K562 (cell line): ENCODE measurements around the gene GSTO2. TPM values are rescaled to one million over a fixed set of nuclear protein-coding genes. Genes with fewer than 3 reads are reported as not detected.

Experiments
- ATAC-seq: fragments of 200-7000 bp; cut with Tn5 transposase; 3 replicates; pipeline ENCODE4 v1.9.1; 2020; ENCODE audit warnings: moderate library complexity
- BruUV-seq: library from RNA; stranded (reverse); fragments of 400-500 nt; replicated peaks from 2 replicates; lab custom pipeline; 2021; lab: Mats Ljungman, UMichigan
- CTCF ChIA-PET: fragments of 300-600 bp; formaldehyde crosslinking; extraction: SDS; loops from one replicate; lab custom pipeline; 2021; ENCODE audit warnings: low intra/inter-chr PET ratio; lab: Yijun Ruan, JAX
- POLR2A ChIA-PET: fragments of 300-600, 350-650 bp; sonication (Branson Sonifier 250); formaldehyde crosslinking; extraction: SDS; loops from one replicate; lab custom pipeline; 2021; ENCODE audit warnings: antibody characterized with exemption, inconsistent platforms; lab: Yijun Ruan, JAX
- DNase-seq, 4 experiments: peaks; one replicate each; pipeline versions ENCODE4 v3.0.0 to v3.0.0-alpha.2; 2011 to 2018; ENCODE audit warnings: low spot score in 3 of 4, mixed read lengths in 3 of 4; ENCODE audit errors: extremely low read depth in 1 of 4
- FAIRE-seq: peaks from 2 replicates; lab custom pipeline; 2011; peaks lifted over from hg19 to GRCh38; lab: Jason Lieb, UNC
- H2AFZ ChIP-seq: 2 replicates; pipeline ENCODE4 v1.6.0; 2011; ENCODE audit warnings: low read depth, low read length, control low read depth, inconsistent platforms
- H3K27ac ChIP-seq: fragments of 200-600 bp; 3 replicates; pipeline ENCODE4 v1.8.0; 2011; ENCODE audit warnings: low read depth, mild to moderate bottlenecking, control low read depth, inconsistent platforms, low read length, moderate library complexity, mixed read lengths; ENCODE audit errors: extremely low read depth
- H3K27me3 ChIP-seq, 2 experiments: fragments of 300-600 bp in 1 of 2; 2 replicates in 1 of 2; 3 replicates in 1 of 2; pipeline versions ENCODE4 v1.6.0 to v1.8.0; 2011; ENCODE audit warnings: inconsistent platforms in 2 of 2, low read length in 2 of 2, mild to moderate bottlenecking in 1 of 2, mixed read lengths in 1 of 2, moderate library complexity in 1 of 2; ENCODE audit not compliant: control insufficient read depth in 2 of 2, insufficient read depth in 2 of 2
- H3K36me3 ChIP-seq: fragments of 300-600 bp; 3 replicates; pipeline ENCODE4 v1.8.0; 2011; ENCODE audit warnings: mild to moderate bottlenecking, low read length, inconsistent platforms; ENCODE audit not compliant: control insufficient read depth, insufficient read depth
- H3K4me1 ChIP-seq, 2 experiments: fragments of 200-600 bp in 1 of 2; replicated peaks in 1 of 2; 2 replicates in 1 of 2; 3 replicates in 1 of 2; pipeline versions ENCODE4 v1.5.1 to v1.8.0; 2011; ENCODE audit warnings: inconsistent platforms in 2 of 2, low read length in 2 of 2, mild to moderate bottlenecking in 1 of 2, mixed read lengths in 1 of 2, moderate library complexity in 1 of 2; ENCODE audit not compliant: control insufficient read depth in 2 of 2, insufficient read depth in 2 of 2
- H3K4me2 ChIP-seq: 2 replicates; pipeline ENCODE4 v1.6.1; 2011; ENCODE audit warnings: low read length, control low read depth, inconsistent platforms, mixed read lengths; ENCODE audit not compliant: insufficient read depth
- H3K4me3 ChIP-seq: fragments of 200-600 bp; sonication (generic), shearing (Covaris generic); 2 replicates; pipeline ENCODE4 v1.5.1; 2016; ENCODE audit warnings: control low read depth, inconsistent platforms
- H3K79me2 ChIP-seq: fragments of 200-600 bp; 3 replicates; pipeline ENCODE4 v1.8.0; 2011; ENCODE audit warnings: low read length, inconsistent platforms; ENCODE audit not compliant: control insufficient read depth, insufficient read depth
- H3K9ac ChIP-seq, 2 experiments: 2 replicates each; pipeline versions ENCODE4 v1.6.0 to v1.6.1; 2011; ENCODE audit warnings: low read depth in 2 of 2, low read length in 2 of 2, control low read depth in 1 of 2, inconsistent platforms in 1 of 2, mild to moderate bottlenecking in 1 of 2, mixed read lengths in 1 of 2; ENCODE audit not compliant: insufficient read depth in 1 of 2
- H3K9me1 ChIP-seq: one replicate; pipeline ENCODE4 v1.6.0; 2011; ENCODE audit warnings: inconsistent platforms, mild to moderate bottlenecking, low read length, moderate library complexity; ENCODE audit not compliant: control insufficient read depth, insufficient read depth
- H3K9me3 ChIP-seq: replicated peaks from 2 replicates; pipeline ENCODE4 v1.5.1; 2011; ENCODE audit warnings: low read depth, low read length, inconsistent platforms; ENCODE audit not compliant: control insufficient read depth, insufficient read depth
- H4K20me1 ChIP-seq: replicated peaks from 2 replicates; pipeline ENCODE4 v1.6.1; 2011; ENCODE audit warnings: low read length, inconsistent platforms, mixed read lengths; ENCODE audit not compliant: control insufficient read depth, insufficient read depth
- ARHGAP35 ChIP-seq: fragments of 450-650 bp; IDR thresholded peaks from 2 replicates; pipeline ENCODE4 v1.6.1; 2018; ENCODE audit not compliant: partially characterized antibody
- CBX3 ChIP-seq, 2 experiments: IDR thresholded peaks; 1 replicate in 1 of 2; 2 replicates in 1 of 2; pipeline ENCODE4 v1.6.1; 2012; ENCODE audit warnings: inconsistent platforms in 2 of 2, low read length in 2 of 2, borderline replicate concordance in 1 of 2, control low read depth in 1 of 2
- E2F3 ChIP-seq: fragments of 250-450 bp; sonication (Bioruptor Pico); IDR thresholded peaks from 2 replicates; pipeline ENCODE4 v1.4.0; 2020; ENCODE audit warnings: mild to moderate bottlenecking
- HNRNPLL ChIP-seq: fragments of 200-400 bp; formaldehyde crosslinking; IDR thresholded peaks from 2 replicates; pipeline ENCODE4 v1.6.1; 2017; ENCODE audit warnings: low read length, low read depth, mild to moderate bottlenecking; ENCODE audit not compliant: poor library complexity, severe bottlenecking
- MEF2A ChIP-seq: IDR thresholded peaks from 2 replicates; pipeline ENCODE4 v1.6.1; 2011; ENCODE audit warnings: low read depth, mild to moderate bottlenecking, low read length, moderate library complexity; ENCODE audit not compliant: control insufficient read depth
- PHF8 ChIP-seq: fragments of 200-600 bp; sonication (generic); IDR thresholded peaks from 2 replicates; pipeline ENCODE4 v1.6.1; 2012; ENCODE audit warnings: mixed run types, mild to moderate bottlenecking, inconsistent platforms, low read length, moderate library complexity, borderline replicate concordance
- RB1 ChIP-seq: fragments of 450-650 bp; IDR thresholded peaks from 2 replicates; pipeline ENCODE4 v1.6.1; 2017; ENCODE audit warnings: low read depth, mild to moderate bottlenecking
- RBM14 ChIP-seq: fragments of 200-400 bp; formaldehyde crosslinking; IDR thresholded peaks from 2 replicates; pipeline ENCODE4 v1.6.1; 2018; ENCODE audit warnings: low read depth, mild to moderate bottlenecking, low read length, moderate library complexity, borderline replicate concordance; ENCODE audit not compliant: insufficient read depth
- RCOR1 ChIP-seq, 2 experiments: IDR thresholded peaks; 2 replicates each; pipeline ENCODE4 v1.6.1; 2012; ENCODE audit warnings: low read depth in 2 of 2, low read length in 2 of 2, borderline replicate concordance in 1 of 2, improper control_type of control experiment in 1 of 2
- RNF2 ChIP-seq: sonication (generic); IDR thresholded peaks from 2 replicates; pipeline ENCODE4 v1.6.1; 2016
- SMARCC2 ChIP-seq: fragments of 450-650 bp; IDR thresholded peaks from 2 replicates; pipeline ENCODE4 v1.6.1; 2017; ENCODE audit warnings: antibody characterized with exemption, moderate library complexity, mild to moderate bottlenecking, low read depth
- TAF7 ChIP-seq: fragments of 450-650 bp; IDR thresholded peaks from 2 replicates; pipeline ENCODE4 v1.6.1; 2016; ENCODE audit warnings: missing genetic modification characterization, missing compliant biosample characterization
- XRCC5 ChIP-seq: fragments of 200-400 bp; formaldehyde crosslinking; IDR thresholded peaks from 2 replicates; pipeline ENCODE4 v1.6.1; 2017; ENCODE audit warnings: low read depth, mild to moderate bottlenecking, low read length
- ZNF253 ChIP-seq: fragments of 250-450 bp; sonication (Bioruptor Pico); conservative IDR thresholded peaks from 2 replicates; pipeline ENCODE4 v1.6.1; 2021; ENCODE audit warnings: mild to moderate bottlenecking
- ZNF274 ChIP-seq: IDR thresholded peaks from 2 replicates; pipeline ENCODE4 v1.6.1; 2011; ENCODE audit warnings: low read depth, mild to moderate bottlenecking, low read length, moderate library complexity, borderline replicate concordance
- ZNF3 ChIP-seq: fragments of 250-450 bp; sonication (Bioruptor Pico); IDR thresholded peaks from 2 replicates; pipeline ENCODE4 v1.5.0; 2021; ENCODE audit warnings: mild to moderate bottlenecking, moderate library complexity
- WGBS: fragments of 100-300 bp; shearing (Covaris generic); methylation state at CpG from one replicate; pipeline ENCODE4 v1.1.6; 2016; ENCODE audit warnings: low coverage, mixed read lengths; ENCODE audit not compliant: insufficient coverage; ENCODE audit errors: missing lambda C conversion rate; 5-methylcytosine and 5-hydroxymethylcytosine counted together
- in situ Hi-C: fragments of 300-500 bp; cut with MboI; formaldehyde crosslinking; loops from 4 replicates; pipeline ENCODE4 v1.15.0; 2018; ENCODE audit warnings: inconsistent platforms, mixed read lengths
- intact Hi-C: fragments of 100-400 bp; cut with micrococcal nuclease; formaldehyde crosslinking; loops from 2 replicates; pipeline ENCODE4 v1.14.2; 2022
- polyA plus RNA-seq, 8 experiments: library from polyadenylated mRNA; depleted of rRNA in 4 of 8; stranded (reverse) in 5 of 8; unstranded in 3 of 8; fragments of >200 nt; fragmentation: Nextera tagmentation in 2 of 8; fragmentation: Illumina TruSeq in 1 of 8; extraction: Ambion mirVana in 2 of 8; extraction: Trizol in 1 of 8; gene quantifications; 2 replicates each; pipeline versions ENCODE4 v1.2.1 to v1.2.3, GENCODE V29; 2011 to 2014; ENCODE audit warnings: inconsistent platforms in 1 of 8, missing spikeins in 1 of 8
- total RNA-seq, 7 experiments: library from RNA; depleted of rRNA in 6 of 7; stranded (reverse); fragments of >200 nt in 6 of 7; fragmentation: Illumina TruSeq in 2 of 7; extraction: Trizol in 2 of 7; gene quantifications; 2 replicates each; pipeline versions ENCODE4 v1.2.1 to v1.2.3, GENCODE V29; 2011 to 2021; ENCODE audit warnings: low replicate concordance in 1 of 7
- TF ChIP-seq, protein P1 (sequence below), 3 experiments: fragments of 200-800 bp in 1 of 3; sonication (Bioruptor generic) in 1 of 3; sonication (generic) in 1 of 3; formaldehyde crosslinking in 1 of 3; IDR thresholded peaks; 2 replicates each; pipeline versions ENCODE4 v1.6.1 to v1.8.0; 2016 to 2022; ENCODE audit warnings: mild to moderate bottlenecking in 2 of 3, missing compliant biosample characterization in 2 of 3, missing genetic modification characterization in 2 of 3, missing genetic modification reagents in 1 of 3

Gene GSTO2
- total and polyA plus RNA-seq, 9 of the 15 experiments (the other 6 are each of a cell fraction or from before 2014, with no cell fraction given) = 0.18 to 1.8 (median 0.90) TPM

DNA sequence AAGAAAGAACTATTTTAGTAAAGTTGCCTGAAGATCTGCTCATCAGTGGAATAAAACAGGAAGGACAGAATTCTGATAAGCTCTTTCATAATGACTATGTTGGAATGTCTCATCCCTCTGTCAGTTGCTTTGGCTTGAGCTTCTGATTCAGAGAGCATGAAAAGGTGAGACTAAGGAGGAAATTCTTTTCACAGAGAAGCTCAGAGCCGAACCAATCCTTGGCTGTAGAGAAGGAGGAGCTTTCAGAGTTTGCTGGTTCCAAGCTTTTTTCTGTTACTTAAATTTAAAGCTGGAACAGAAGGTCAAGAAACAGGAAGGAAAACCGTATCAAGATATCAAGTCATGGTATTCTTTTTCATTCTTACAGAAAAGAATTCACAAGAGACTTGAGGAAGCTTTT is 24.0 kb downstream of the GSTO2 start:
- no peak overlapping the region for H3K27ac ChIP-seq
- no peaks in the 10 kb centered on the region for H3K36me3 ChIP-seq
- H3K9me1 ChIP-seq = no peaks in the 10 kb centered on the region
- ATAC-seq = no peak
- no peak overlapping the region for H3K4me3 ChIP-seq
- ChIA-PET POLR2A (interaction anchor here (0.6 to 1.0 kb wide), 3 partner anchors 19 to 172 kb away, joined by 3 read pairs; no protein-coding TSS in a partner anchor), CTCF (interaction anchor here (0.7 kb wide), 1 partner anchor 35 kb away, joined by 3 read pairs; no protein-coding TSS in a partner anchor)
- in situ Hi-C loops = loop anchor here (10.0 kb wide), 1 partner anchor 52 kb away; no protein-coding TSS in a partner anchor
- H3K4me1 ChIP-seq = no peaks in the 10 kb centered on the region; a peak in 1 of 5 replicates
- BruUV-seq = no TSS peak
- peak; percentile 29 for FAIRE-seq
- H3K9ac ChIP-seq = no peak overlapping the region
- no peaks in the 10 kb centered on the region for H3K27me3 ChIP-seq
- no peak for DNase-seq
- TF ChIP-seq ZNF274 (no peak), TAF7 (no peak), RCOR1 (IDR thresholded peaks at IDR 0.05; ENCODE audit: borderline replicate concordance in 1 of 2, low read depth in 2 of 2, low read length in 2 of 2) (no peak), E2F3 (no peak), RNF2 (no peak), SMARCC2 (no peak), RBM14 (no peak), HNRNPLL (no peak), RB1 (no peak), ZNF253 (CRISPR knock-in tag) (no peak), XRCC5 (no peak), PHF8 (no peak), ARHGAP35 (no peak), MEF2A (no peak), ZNF3 (CRISPR knock-in tag) (no peak), CBX3 (IDR thresholded peaks at IDR 0.05; ENCODE audit: borderline replicate concordance in 1 of 2, low read length in 2 of 2) (no peak)
- TF ChIP-seq, protein P1, sequence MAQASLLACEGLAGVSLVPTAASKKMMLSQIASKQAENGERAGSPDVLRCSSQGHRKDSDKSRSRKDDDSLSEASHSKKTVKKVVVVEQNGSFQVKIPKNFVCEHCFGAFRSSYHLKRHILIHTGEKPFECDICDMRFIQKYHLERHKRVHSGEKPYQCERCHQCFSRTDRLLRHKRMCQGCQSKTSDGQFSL (CRISPR knock-in tag; IDR thresholded peaks at IDR 0.05) = no peak
- TF ChIP-seq, protein P1 (tag; IDR thresholded peaks at IDR 0.05) = no peak
- TF ChIP-seq, all 486 proteins: peak for 0
- intact Hi-C loops = no loop called here
- WGBS = 18% methylated on average over 2 of the region's 2 CpGs
- H3K4me2 ChIP-seq = no peak overlapping the region
- no peaks in the 10 kb centered on the region for H3K79me2 ChIP-seq
- H4K20me1 ChIP-seq = no peaks in the 10 kb centered on the region
- no peak overlapping the region for H2AFZ ChIP-seq
- no peaks in the 10 kb centered on the region for H3K9me3 ChIP-seq
